Dermis blood vessel endothelial cell (primary cell): ENCODE measurements around the gene NIPA2. TPM values are rescaled to one million over a fixed set of nuclear protein-coding genes. Genes with fewer than 3 reads are reported as not detected.

Source experiments
- DNase-seq: peaks from one replicate; pipeline ENCODE4 v3.0.0; 2010
- total RNA-seq: library from RNA; depleted of rRNA; stranded (reverse); fragments of >200 nt; gene quantifications from 2 replicates; pipeline ENCODE4 v1.2.3, GENCODE V29; 2014

The NIPA2 gene
- total RNA-seq, 1 donor from 2014 or later = 40.8 TPM

DNA sequence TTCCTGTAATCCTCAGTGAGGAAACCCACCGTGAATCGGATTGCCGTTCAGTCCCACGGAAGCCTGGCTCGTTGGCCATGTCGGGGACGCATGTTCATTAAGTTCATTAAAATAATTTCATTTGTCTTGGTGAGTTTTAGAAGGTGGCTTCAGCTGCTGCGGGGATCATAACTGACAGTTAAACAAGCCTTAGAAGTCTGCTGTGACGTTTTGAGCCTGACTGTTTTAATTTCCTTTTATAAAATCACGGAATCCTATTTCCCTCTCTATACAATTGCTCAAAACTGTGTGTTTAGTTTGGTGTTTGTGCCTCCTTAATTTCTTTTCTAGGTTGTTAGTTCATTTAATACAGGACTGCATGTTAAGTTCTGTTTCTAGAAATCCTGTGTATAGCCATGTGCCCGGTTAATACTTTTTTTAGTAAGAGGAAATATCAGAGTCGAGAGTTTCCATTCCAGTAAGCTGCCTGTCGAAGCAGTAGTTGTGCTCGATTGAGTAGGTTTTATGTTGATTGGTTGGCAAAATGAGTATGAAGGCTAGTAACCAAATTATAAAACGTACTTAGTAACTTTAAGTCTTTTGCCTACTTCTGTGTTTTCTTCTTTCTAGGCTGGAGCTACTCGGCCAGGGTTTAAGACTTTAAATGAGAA is 705 bp downstream of the NIPA2 start:
- DNase-seq = peak; percentile 29

DNA sequence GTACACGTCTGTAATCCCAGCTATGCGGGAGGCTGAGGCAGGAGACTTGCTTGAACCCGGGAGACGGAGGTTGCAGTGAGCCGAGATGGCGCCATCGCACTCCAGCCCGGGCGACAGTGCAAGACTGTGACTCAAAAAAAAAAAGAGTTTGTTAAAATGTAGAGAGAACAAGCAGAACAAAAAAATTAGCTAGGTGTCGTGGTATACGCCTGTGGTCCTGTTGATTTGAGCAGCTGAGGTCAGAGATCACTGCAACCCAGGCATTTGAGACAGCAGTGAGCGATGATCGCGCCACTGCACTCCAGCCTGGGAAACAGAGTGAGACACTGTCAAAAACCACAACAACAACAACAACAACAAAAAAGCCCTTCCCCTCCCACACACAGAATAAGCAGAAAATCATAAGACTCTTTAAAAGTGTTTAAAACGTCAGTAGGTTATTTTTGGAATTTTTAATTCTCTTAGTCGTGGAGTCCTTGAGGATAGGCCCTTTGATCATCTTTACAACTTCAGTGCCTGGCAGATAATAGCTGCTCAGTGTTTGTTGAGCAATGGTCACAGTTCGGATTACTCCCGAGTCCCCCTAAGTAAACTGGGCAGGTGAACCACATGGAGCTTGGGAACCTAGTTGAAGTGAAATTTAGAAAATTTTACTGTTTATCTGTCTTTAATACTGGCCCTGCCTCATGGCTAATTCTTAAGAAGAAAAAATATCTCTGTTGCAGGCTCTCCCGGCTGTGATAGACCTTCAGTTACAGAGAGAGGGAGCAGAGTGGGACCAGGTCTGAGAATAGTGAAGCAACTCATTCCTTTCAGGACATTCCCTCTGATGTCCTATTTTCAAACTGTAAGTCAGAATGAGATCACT is 6.2 kb downstream of the NIPA2 start:
- no peak for DNase-seq

DNA sequence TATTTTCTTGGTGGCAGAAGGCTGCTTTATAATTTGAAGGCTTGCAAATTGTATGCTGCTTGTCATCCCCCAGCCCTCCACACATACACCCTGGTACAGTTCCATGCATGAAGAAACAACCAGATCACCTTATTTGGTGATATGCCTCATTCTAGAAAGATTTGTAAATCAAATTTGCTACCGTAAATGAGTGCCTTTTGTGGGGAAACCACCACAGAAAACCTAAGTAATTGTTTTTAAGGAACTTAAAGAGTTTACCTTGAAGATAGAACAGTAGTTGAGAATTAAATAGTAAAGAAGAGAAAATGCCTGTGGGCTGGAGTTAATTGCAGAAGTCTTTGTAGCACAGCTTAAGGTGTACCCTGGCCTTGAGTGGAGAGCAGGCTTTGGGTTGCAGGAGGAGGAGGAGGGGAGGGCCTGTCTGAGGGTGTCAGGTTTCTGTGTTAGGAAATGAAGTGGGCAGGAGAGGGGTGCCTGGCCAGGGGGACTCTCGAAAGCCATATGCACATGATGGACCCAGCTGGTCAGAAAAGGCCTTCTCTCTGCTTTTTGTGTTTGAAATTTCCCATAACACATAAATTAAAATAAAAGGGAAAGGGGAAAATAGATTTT is 6.9 kb downstream of the NIPA2 start:
- DNase-seq = no peak

DNA sequence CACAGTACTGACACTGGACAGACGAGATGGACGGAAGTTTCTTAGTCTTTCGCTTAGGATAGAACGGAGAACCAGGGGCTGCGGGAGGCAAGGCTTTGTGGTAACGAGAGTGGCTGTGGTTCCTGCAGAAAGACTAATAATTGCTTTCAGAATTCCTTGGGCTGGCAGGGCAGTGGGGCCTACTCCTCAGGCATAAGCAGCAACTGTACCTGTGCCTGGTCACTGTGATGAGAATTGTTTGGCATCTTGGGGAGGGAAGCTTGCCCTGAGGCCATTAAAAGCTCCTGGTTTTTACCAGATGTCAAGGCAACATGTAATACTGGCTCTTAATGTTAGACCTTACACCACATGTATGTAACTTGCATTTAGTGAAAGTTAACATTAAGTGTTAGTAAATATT is 7.6 kb downstream of the NIPA2 start:
- no peak for DNase-seq

DNA sequence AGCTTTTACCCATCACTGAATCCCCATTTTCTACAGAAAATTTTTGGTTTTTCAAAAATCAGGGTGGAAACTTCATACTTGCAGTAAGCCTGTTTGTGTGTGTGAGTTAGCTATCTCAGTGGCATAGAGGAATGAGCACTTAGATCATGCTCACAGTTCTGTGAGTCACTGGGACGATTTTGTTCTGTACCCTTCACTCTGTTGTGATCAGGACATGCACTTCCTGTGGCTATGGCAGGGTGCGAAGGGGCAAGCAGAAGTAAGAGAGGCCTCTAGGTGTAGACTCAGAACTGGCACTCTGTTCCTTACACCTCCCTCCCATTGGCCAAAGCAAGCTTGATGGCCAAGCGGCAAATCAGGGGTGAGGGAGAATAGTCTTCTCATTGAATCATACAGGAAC is 11.6 kb downstream of the NIPA2 start:
- DNase-seq = peak; percentile 42

DNA sequence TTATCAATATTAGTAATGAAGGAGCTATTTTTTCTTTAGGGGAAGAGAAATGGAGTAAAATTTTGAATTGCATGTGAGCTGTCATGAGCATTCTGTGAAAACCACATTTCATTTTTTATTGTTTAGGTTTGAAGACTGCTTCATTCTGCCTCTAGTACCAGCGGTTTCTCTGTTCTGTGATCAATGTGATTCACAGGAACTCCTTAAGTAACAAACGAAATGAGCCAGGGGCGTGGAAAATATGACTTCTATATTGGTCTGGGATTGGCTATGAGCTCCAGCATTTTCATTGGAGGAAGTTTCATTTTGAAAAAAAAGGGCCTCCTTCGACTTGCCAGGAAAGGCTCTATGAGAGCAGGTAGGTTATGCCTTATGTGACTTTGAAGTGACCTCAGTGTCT is 13.0 kb downstream of the NIPA2 start:
- DNase-seq = no peak

DNA sequence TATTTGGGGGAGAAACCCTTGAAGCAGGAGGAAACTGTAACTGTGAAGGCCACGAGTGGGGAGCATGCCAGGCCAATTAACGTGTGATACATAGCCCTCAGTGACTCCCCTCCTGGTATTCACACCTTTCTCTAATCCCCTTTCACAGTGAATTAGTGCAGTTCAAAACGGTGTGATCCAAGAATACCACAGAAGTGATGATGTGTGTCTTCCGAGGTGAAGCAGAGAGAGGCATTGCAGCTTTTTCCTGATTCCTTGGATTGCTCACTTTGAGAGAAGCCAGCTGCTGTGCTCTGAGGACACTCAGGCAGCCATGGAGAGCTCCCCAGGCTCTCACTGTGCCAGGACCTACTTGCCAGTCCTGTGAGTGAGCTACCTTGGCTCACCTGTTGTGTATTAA is 17.3 kb downstream of the NIPA2 start:
- no peak for DNase-seq

DNA sequence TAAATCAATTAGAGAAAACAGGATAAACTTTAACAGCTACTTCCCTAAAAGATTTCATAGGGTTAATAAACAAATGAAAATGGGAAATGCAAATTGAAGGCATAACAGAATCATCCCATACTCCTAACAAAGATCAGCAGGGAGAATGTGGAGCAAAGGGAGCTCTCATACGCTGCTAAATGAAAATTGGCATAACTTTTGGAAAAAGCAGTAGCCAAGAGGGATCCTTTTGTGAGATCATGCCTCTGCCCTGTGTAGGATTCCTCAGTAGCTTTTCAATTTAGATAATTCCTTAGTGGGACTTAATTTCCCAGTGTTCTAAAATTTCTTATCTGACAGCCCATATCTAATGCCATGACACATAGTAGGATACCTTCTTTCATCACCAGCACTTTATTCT is 18.2 kb downstream of the NIPA2 start:
- no peak for DNase-seq

DNA sequence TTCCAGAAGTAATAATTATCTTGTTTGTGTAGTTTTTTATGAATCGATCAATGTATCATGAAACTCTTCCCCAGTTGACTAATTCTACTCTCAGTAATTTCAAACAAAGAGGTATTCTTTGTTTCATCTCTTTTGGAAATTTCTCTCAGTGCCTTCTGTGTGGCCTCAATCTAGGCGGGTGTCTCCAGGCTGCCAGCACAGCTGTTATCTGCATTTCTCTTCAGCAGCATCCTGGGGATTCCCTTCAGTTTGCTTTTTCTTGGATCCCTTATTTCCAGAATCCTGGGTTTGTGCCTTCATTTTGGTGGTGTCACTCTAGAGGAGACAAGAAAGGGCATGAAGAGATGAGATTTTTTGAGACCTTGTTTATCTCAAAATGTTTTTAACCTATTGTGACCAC is 22.7 kb downstream of the NIPA2 start:
- DNase-seq = no peak

DNA sequence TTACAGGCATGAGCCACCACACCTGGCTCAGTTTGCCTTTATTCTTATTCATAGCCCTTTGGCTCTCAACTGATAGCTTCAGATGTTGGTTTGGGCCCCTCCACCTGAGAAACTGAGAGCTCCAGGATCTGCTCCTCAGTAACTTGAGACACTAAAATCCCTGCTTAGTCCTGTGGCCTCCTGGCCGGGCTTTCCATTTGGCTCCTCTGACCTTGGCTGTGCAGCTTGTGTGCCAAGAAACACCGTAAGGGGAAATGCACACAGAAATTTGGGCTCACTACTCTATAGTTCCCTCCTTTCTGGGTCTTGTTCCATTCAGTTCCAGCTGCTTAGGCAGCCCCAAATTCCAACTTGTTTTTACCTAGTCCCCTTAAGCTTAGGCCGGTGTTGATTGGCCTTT is 24.9 kb downstream of the NIPA2 start:
- DNase-seq = no peak

DNA sequence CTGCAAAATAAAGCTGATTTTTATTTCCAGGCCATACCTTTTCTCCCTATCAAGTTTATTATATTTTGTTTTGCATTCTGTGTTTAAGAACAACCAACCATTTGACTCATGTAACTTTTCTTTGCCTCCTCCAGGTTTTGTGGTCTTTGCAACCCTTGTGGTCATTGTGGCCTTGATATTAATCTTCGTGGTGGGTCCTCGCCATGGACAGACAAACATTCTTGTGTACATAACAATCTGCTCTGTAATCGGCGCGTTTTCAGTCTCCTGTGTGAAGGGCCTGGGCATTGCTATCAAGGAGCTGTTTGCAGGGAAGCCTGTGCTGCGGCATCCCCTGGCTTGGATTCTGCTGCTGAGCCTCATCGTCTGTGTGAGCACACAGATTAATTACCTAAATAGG is 27.6 kb downstream of the NIPA2 start:
- no peak for DNase-seq

DNA sequence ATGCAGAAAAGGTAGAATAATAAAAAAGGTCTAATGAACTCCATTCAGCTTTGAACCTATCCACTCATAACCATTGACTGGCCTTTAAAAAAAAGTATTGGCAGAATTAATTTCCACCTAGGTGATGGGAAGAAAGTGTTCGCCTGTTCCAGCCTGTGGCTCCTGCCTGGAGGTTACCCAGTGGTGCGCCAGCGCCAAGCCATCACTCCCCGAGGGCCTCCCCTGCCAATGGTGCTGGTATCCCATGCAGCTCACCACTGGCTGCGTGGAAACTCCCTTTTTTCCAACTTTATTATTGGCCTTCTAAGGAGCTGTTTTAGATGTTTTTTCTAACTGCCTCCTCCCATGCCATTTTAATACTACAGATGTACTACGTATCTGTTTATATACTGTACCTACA is 29.4 kb downstream of the NIPA2 start:
- DNase-seq = no peak

DNA sequence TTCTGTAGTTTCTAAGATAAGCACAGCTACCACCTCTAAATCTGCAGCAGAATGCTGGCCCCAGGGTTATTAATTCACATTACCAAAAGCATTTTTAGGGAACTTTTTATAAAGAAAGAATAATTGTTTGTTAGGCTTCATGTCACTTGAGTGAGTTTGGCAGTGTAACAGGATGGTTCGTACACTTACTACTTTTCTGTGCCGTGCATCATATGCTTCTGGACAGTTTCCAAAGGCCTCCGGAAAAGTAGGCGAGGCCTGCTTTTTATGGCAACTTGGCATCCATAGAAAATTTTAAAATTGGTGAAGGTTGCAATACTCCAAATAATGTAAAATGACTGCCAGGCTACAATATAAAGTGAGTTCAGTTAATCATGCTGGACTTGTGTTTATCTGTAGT is 30.0 kb downstream of the NIPA2 start:
- DNase-seq = no peak

DNA sequence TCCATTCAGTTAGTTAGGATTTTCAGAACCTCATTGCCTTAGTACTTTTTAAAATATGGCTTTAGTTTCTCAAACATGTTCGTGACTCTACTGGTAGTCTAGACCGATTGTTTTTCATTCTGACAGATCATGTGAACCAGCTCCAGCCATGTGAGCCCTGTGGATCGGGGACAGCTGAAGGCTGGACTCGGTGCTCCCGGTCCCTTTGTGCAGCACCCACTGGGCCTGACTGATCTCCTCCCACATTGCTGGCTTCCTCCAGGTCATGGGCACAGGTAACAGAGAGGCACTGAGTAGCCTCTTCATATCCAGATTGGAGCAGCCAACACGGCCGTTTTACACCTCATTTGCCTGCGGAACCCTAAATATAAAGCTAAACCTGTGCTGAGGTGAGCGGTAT is 30.5 kb downstream of the NIPA2 start:
- no peak for DNase-seq

DNA sequence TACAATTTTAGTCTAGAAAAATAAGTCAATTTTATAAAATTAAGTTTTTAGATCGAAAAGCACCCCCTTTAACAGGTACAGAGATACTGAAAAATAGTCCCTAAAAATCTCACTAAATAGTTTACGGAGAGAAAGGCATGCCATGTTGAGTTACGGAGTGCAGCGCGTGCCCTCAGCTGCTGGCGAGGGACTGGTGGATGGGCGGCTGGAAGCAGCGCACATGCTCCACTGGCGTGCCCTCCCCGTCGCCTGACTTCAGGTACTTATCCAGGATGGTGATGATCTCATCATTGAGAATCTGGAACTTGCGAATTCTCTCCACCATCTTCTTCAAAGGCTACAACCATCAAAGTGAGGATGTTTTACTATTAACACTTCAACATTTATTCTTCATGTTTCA is 31.4 kb downstream of the NIPA2 start:
- no peak for DNase-seq

DNA sequence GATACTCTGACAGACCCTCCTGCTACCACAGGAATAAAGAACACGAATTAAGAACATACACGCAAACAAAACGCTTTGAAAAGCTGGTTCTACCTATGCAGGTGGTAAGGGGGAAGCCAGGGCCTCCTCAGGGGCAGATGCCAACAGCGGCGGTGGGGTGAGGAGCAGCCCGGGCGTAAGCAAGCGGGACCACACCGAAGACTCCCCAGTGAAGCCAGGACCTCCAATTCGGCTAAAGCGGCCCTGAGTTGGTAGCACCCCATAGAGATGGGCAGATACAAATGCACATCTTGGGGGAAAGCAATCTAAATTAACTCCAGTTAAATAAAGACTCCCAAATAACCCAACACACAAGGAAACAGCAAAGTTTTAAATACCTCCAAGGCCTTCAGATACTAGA is 32.4 kb downstream of the NIPA2 start:
- no peak for DNase-seq

DNA sequence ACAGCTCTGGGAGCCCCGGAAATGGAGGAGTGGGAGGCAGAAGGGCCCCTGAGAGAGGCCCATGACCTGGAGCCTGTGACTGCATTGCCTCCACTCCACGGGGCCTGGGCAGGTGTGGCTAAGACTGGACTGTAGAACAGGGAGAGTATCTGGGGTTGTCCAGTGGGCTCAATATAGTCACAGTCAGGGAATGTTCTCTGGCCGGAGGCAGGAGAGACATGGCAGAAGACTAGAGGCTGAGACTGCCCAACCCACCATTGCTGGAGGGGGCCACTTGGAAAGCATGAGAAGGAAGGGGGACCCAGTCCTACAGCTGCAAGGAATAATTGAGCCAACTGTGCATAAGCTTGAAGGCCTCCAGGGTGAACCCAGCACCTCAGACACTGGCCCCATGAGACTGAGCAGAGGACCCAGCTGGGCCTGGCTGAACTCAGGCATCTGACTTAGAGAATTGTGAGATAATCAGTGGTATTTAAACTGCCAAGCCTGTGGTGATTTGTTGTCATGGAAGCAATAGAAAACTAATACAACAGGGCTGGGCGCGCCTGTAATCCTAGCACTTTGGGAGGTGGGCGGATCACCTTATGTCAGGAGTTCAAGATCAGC is 33.1 kb downstream of the NIPA2 start:
- DNase-seq = no peak

DNA sequence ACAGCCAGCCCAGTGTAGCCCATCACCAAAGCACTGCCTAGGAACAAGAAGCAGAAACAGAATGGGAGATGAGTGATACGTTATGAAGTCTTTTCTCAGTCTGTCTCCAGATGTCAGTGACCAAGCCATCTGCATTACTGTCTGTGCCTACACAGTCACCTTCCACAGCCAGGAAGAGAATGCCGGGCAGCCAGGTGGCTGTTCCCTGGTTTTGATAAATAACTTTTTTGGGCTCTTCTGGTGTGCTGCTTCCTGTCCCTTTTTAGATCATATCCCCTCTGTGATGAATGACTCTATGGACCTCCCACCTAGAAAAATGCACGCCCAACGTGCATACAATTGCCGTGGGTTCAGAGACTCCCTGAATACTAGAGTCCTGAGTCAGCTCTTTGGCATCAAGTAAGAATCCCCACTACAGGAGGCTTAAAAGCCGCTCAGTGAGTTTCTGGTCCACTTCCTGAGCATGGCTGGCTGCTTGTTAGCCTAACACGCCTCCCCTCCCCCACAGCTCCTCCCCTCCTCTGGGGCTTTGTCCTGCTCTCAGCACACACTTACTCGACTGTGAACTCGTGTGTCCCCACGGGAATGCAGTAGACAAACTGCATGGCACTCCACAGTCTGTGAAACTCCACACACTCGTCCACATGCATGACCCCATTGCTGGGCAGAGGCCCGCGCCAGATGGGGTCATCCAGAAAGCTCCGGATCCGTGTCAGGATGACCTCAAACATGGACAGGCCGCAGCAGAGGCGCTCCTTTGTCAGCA is 34.7 kb downstream of the NIPA2 start:
- no peak for DNase-seq

DNA sequence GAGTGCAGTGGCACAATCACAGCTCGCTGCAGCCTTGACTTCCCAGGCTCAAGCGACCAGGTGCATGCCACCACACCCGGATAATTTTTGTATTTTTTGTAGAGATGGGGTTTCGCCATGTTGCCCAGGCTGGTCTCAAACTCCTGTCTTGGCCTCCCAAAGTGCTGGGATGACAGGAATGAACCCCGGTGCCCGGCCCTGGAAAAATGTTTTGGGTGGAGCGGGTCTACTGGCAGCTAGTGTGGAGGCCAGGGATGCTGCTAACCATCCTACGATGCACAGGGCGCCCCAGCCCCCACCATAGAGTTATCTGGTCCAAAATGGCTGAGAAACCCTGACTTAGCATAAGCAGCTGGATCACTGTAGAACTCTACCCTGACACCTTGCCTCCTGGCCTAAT is 35.4 kb downstream of the NIPA2 start:
- no peak for DNase-seq

DNA sequence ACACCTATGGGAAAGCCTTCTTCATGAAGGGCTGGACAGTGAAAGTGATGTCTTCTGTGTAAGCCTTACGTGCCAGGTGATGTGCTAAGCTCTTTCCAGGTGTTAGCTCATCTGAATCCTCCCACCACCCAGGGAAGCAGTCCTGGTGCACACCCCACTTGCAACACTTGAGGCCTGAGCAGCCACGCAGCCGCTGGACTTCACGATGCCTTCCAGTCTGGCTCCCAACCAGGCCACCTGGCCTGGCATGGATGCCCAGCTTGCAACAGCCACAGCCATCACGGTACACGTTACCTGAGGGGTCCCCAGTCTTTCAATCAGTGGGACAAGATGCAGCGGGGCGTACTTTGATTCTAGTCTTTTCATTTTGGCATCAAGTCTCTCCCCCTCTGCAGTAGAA is 35.8 kb downstream of the NIPA2 start:
- DNase-seq = no peak

DNA sequence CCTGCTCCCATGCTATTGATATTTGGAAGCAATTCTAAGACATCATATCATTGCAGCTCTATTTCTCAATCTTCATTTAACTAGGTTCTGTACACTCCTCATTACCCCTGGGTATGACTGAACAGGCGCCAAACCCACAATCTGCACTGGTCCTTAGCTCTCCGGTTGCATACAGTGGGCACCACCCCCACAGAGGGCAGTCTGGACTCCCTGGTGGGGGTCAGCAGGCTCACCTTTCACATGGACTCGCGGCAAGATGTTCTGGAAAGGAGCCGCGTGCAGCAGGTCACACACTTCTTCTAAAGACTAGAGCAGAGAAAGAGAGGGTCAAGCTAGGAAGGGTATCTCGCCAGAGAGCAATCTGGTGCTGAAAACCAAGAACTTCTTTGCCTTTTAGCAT is 36.5 kb downstream of the NIPA2 start:
- no peak for DNase-seq

DNA sequence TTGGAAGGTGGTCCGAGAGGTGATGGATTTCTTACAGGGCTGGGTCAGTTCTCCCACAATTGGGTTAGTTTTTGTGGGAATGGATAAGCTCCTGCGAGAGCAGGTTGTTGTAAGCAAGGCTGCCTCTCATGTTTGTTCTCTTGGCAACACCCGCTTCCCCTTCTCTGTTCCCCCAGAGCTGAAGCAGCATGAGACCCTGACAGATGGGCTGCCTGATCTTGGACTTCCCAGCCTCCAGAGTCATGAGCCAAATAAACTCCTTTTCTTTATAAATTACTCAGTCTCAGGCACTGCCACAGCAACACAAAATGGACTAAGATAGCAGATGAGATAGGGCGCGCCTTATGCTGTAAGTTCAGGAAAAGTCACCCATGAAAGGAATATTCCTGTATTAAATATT is 38.7 kb downstream of the NIPA2 start:
- no peak for DNase-seq

DNA sequence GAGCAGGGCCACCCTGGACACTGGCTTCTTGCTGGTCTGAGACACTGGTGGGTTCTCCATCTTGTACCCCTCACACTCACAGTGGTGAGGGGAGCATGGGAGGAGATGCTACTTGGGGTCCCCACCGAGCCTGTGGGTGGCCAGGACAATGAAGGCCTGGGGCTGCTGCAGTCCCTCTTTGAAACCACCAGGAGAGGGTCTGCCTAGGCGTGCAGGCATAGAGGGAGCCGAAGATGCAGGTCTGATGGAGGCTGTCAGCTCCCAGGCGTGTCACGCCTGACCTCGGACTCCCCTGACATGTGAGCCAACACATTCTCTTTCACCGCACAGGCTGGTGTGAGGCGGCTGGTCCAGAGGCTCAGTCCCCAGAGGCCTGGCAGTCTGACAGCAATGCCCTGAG is 39.1 kb downstream of the NIPA2 start:
- no peak for DNase-seq
